ENCODE data around the gene GTF2F2.

GTF2F2 gene

GRCh38 chr13:45103449-45103848 is 16.9 kb upstream of the GTF2F2 start:
- H3K36me3 ChIP-seq (ENCODE audit: control insufficient read depth, low read depth, low read length), result no peaks in the 10 kb centered on the region
- H3K27ac ChIP-seq (ENCODE audit: low read length), result no peak overlapping the region
- H3K27me3 ChIP-seq (ENCODE audit: control insufficient read depth, insufficient read depth, low read length), result no peaks in the 10 kb centered on the region
- no peak overlapping the region for H3K9ac ChIP-seq (ENCODE audit: low read length)
- peaks cover 25% of the 10 kb centered on the region for H3K4me1 ChIP-seq (ENCODE audit: control insufficient read depth, low read depth, low read length)
- no peak overlapping the region for H3K4me3 ChIP-seq (ENCODE audit: low read length)
- no peaks in the 10 kb centered on the region for H3K9me3 ChIP-seq (ENCODE audit: control insufficient read depth, low read depth, low read length)

GRCh38 chr13:45104261-45104660 is 16.0 kb upstream of the GTF2F2 start:
- Histone ChIP-seq H3K27ac (ENCODE audit: low read length) (no peak overlapping the region), H3K4me3 (ENCODE audit: low read length) (no peak overlapping the region), H3K9ac (ENCODE audit: low read length) (no peak overlapping the region), H3K36me3 (ENCODE audit: control insufficient read depth, low read depth, low read length) (no peaks in the 10 kb centered on the region), H3K9me3 (ENCODE audit: control insufficient read depth, low read depth, low read length) (no peaks in the 10 kb centered on the region), H3K4me1 (ENCODE audit: control insufficient read depth, low read depth, low read length) (peaks cover 27% of the 10 kb centered on the region), H3K27me3 (ENCODE audit: control insufficient read depth, insufficient read depth, low read length) (no peaks in the 10 kb centered on the region)

DNA sequence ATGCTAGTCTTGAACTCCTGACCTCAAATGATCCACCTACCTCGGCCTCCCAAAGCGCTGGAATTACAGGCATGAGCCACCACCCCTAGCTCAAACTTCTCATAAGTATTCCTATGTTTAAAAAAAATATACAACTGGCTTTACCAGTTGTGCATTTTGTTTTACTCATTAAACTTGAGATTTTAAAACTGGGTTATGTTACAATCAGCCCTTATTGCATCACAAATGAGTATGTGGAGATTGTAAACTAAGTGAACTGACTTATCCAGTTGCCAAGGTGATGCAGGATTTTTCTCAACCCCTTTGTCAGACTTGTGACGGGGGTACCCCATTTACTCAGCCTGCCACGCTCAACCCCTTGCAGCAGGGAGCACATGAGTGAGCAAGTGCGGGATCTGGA is 14.4 kb upstream of the GTF2F2 start:
- no peaks in the 10 kb centered on the region for H3K36me3 ChIP-seq (ENCODE audit: control insufficient read depth, low read depth, low read length)
- no peak overlapping the region for H3K9ac ChIP-seq (ENCODE audit: low read length)
- H3K4me1 ChIP-seq (ENCODE audit: control insufficient read depth, low read depth, low read length), result peaks cover 27% of the 10 kb centered on the region
- no peaks in the 10 kb centered on the region for H3K9me3 ChIP-seq (ENCODE audit: control insufficient read depth, low read depth, low read length)
- no peak overlapping the region for H3K27ac ChIP-seq (ENCODE audit: low read length)
- no peaks in the 10 kb centered on the region for H3K27me3 ChIP-seq (ENCODE audit: control insufficient read depth, insufficient read depth, low read length)
- no peak overlapping the region for H3K4me3 ChIP-seq (ENCODE audit: low read length)

DNA sequence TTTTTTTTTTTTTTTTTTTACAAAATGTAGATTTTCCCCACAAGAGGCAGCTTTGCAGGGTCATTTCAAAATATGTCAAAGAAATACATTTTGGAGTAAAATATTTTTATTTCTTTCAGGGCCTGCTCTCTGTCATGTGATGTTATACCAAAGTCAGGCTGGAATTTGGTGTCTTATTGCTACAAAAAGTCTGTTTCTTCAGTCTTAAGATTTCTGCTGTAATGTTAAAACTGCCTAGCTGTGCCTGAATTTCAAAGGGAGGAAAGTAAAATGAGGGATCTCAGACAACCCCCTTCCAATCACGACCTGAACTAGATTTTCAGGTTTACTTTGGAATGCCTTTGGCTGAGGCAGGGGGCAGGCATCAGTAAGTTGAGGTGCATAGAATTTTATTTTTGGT is 12.8 kb upstream of the GTF2F2 start:
- H3K36me3 ChIP-seq (ENCODE audit: control insufficient read depth, low read depth, low read length), result no peaks in the 10 kb centered on the region

GRCh38 chr13:45108716-45109101 is 11.6 kb upstream of the GTF2F2 start:
- H3K27ac ChIP-seq (ENCODE audit: low read length), result no peak overlapping the region
- no peaks in the 10 kb centered on the region for H3K9me3 ChIP-seq (ENCODE audit: control insufficient read depth, low read depth, low read length)
- H3K9ac ChIP-seq (ENCODE audit: low read length), result no peak overlapping the region
- H3K27me3 ChIP-seq (ENCODE audit: control insufficient read depth, insufficient read depth, low read length), result no peaks in the 10 kb centered on the region
- no peaks in the 10 kb centered on the region for H3K36me3 ChIP-seq (ENCODE audit: control insufficient read depth, low read depth, low read length)
- H3K4me3 ChIP-seq (ENCODE audit: low read length), result no peak overlapping the region
- H3K4me1 ChIP-seq (ENCODE audit: control insufficient read depth, low read depth, low read length), result peaks cover 10% of the 10 kb centered on the region

More for the DNA sequence above, 12.8 kb upstream of the GTF2F2 start:
- no peak overlapping the region for H3K4me3 ChIP-seq (ENCODE audit: low read length)
- no peaks in the 10 kb centered on the region for H3K9me3 ChIP-seq (ENCODE audit: control insufficient read depth, low read depth, low read length)
- no peak overlapping the region for H3K9ac ChIP-seq (ENCODE audit: low read length)
- no peak overlapping the region for H3K27ac ChIP-seq (ENCODE audit: low read length)
- peaks cover 14% of the 10 kb centered on the region for H3K4me1 ChIP-seq (ENCODE audit: control insufficient read depth, low read depth, low read length)
- H3K27me3 ChIP-seq (ENCODE audit: control insufficient read depth, insufficient read depth, low read length), result no peaks in the 10 kb centered on the region

DNA sequence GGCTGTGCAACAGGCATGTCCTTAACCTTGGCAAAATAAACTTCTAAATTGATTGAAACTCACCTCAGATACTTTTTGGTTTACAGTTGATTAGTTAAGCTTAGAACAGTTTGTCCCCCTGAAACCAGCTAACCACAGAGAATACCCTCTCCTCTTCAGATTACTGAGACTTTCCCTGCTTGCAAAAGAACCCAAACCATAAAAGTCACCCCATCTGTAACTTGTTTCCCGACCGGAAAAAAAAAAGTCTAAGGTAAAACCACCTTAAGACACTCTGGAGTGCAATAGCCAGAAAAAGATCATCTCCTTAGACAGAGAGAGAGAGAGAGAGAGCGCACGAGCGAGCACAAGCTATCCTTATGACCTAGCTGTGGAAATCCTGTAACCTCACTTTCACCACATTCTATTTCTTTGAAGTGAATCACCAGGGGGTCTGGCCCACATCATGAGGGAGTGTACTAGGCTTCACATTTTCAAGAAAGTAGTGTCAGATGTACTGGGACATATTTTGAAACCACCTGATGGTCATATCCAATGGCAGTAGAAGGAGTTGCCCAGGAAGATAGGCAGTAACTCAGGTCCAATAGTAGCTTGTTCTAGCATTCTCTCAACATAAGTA is 11.1 kb upstream of the GTF2F2 start:
- peaks cover 9% of the 10 kb centered on the region for H3K4me1 ChIP-seq (ENCODE audit: control insufficient read depth, low read depth, low read length)
- no peaks in the 10 kb centered on the region for H3K27me3 ChIP-seq (ENCODE audit: control insufficient read depth, insufficient read depth, low read length)
- no peaks in the 10 kb centered on the region for H3K9me3 ChIP-seq (ENCODE audit: control insufficient read depth, low read depth, low read length)
- H3K36me3 ChIP-seq (ENCODE audit: control insufficient read depth, low read depth, low read length), result no peaks in the 10 kb centered on the region
- H3K9ac ChIP-seq (ENCODE audit: low read length), result no peak overlapping the region
- H3K27ac ChIP-seq (ENCODE audit: low read length), result no peak overlapping the region
- H3K4me3 ChIP-seq (ENCODE audit: low read length), result no peak overlapping the region

DNA sequence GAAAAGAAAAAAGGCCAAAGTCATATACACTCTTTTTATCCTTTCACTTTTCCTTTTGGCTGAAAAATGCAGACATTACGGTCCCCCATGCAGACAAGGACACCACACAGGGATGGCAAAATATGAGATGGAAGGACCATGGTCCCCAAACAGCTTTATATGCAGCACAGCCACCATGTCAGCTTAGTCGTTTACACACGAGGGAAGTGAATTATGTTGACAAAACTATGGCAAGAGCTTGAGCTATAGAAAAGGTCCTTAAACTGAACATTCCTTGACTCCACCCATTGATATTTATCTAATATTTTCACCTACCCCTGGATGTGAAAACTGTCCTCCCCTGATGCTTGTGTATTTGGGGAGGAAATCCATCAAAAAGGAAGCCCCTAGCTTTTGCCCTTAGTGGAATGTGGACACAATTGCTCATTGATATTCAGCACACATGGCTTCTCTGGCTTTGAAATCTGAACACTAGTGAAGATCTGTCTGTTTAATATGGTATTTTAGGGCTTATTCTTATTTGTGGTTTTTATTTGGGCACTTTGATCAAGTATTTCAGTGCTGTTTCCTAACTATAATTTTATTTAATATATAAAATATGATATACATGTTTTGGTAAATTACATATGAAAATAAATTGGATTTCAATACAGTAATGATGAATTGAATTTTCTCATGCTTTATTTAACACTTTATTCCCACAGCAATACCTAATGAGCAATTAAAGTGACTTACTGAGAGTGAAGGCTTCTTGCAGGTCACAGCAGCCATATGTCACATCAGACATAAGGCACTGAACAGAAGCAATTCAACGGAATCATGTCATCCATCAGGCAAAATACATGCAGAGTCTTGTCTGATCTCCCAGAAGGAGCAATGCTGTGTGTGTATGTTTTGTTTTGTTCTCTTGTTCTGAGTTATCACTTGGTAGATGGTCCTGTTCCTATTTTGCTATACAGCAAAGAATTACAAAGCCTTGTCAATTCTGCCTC is 6.8 kb upstream of the GTF2F2 start:
- no peaks in the 10 kb centered on the region for H3K27me3 ChIP-seq (ENCODE audit: control insufficient read depth, insufficient read depth, low read length)
- H3K4me1 ChIP-seq (ENCODE audit: control insufficient read depth, low read depth, low read length), result peaks cover 1% of the 10 kb centered on the region
- H3K9me3 ChIP-seq (ENCODE audit: control insufficient read depth, low read depth, low read length), result no peaks in the 10 kb centered on the region
- no peak overlapping the region for H3K27ac ChIP-seq (ENCODE audit: low read length)
- H3K4me3 ChIP-seq (ENCODE audit: low read length), result no peak overlapping the region
- no peak overlapping the region for H3K9ac ChIP-seq (ENCODE audit: low read length)
- H3K36me3 ChIP-seq (ENCODE audit: control insufficient read depth, low read depth, low read length), result no peaks in the 10 kb centered on the region

DNA sequence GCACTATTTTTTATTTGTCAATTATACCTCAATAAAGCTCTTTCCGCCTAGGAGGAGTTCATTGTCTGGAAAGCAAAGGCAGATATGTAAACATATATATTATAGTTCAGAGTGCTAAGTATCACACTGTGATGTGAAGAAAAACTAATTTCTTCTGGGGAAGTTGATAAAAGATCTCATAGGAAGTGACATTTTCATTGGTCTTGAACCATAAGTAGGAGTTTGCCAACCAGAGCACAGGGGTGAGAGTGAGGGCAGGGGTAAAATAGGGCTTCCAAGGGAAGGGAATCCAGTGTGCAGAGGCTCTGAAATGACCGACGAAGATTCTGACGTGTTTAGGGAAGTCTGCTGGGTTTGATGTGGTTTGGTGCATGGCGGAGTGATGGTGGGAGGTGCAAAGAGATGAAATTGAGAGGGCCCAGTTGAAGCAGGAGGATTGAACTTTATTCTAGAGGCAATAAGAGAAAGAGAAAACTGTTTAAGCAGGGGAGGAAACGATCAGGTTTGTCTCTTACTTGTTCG is 780 bp upstream of the GTF2F2 start:
- Histone ChIP-seq H3K9ac (ENCODE audit: low read length) (peak overlapping the region; percentile 86), H3K4me1 (ENCODE audit: control insufficient read depth, low read depth, low read length) (peaks cover 6% of the 10 kb centered on the region), H3K27me3 (ENCODE audit: control insufficient read depth, insufficient read depth, low read length) (peaks cover 7% of the 10 kb centered on the region), H3K36me3 (ENCODE audit: control insufficient read depth, low read depth, low read length) (peaks cover 3% of the 10 kb centered on the region), H3K4me3 (ENCODE audit: low read length) (peak overlapping the region; percentile 77), H3K27ac (ENCODE audit: low read length) (no peak overlapping the region), H3K9me3 (ENCODE audit: control insufficient read depth, low read depth, low read length) (no peaks in the 10 kb centered on the region)

- H3K9ac ChIP-seq (ENCODE audit: low read length), result peak overlapping the region; percentile 86
- H3K4me1 ChIP-seq (ENCODE audit: control insufficient read depth, low read depth, low read length), result peaks cover 6% of the 10 kb centered on the region
- H3K4me3 ChIP-seq (ENCODE audit: low read length), result peak overlapping the region; percentile 77
- peaks cover 3% of the 10 kb centered on the region for H3K36me3 ChIP-seq (ENCODE audit: control insufficient read depth, low read depth, low read length)
- no peaks in the 10 kb centered on the region for H3K9me3 ChIP-seq (ENCODE audit: control insufficient read depth, low read depth, low read length)
- peak overlapping the region; percentile 17 for H3K27ac ChIP-seq (ENCODE audit: low read length)
- peaks cover 7% of the 10 kb centered on the region for H3K27me3 ChIP-seq (ENCODE audit: control insufficient read depth, insufficient read depth, low read length)
Observed at GRCh38 chr13:45120967-45121831, 889 bp downstream of the GTF2F2 start.

- H3K36me3 ChIP-seq (ENCODE audit: control insufficient read depth, low read depth, low read length), result peaks cover 3% of the 10 kb centered on the region
- H3K27me3 ChIP-seq (ENCODE audit: control insufficient read depth, insufficient read depth, low read length), result peaks cover 7% of the 10 kb centered on the region
- no peaks in the 10 kb centered on the region for H3K9me3 ChIP-seq (ENCODE audit: control insufficient read depth, low read depth, low read length)
- H3K4me3 ChIP-seq (ENCODE audit: low read length), result no peak overlapping the region
- no peak overlapping the region for H3K9ac ChIP-seq (ENCODE audit: low read length)
- H3K4me1 ChIP-seq (ENCODE audit: control insufficient read depth, low read depth, low read length), result peaks cover 6% of the 10 kb centered on the region
- H3K27ac ChIP-seq (ENCODE audit: low read length), result no peak overlapping the region
Observed at GRCh38 chr13:45122941-45123340, 2.6 kb downstream of the GTF2F2 start.
